NCI-H524 treated with DMSO at 0.1 percent for 48 hours (cell line): ENCODE data around the gene MUSK.
"Not testable (repeated sequence)": the region's sequence is repeated elsewhere in the genome, so short reads cannot be mapped to it uniquely, and the experiment has no call there.

Source experiments
- DNase-seq: peaks from one replicate; lab custom pipeline; 2025; lab: John Stamatoyannopoulos, UW

Gene MUSK

DNA sequence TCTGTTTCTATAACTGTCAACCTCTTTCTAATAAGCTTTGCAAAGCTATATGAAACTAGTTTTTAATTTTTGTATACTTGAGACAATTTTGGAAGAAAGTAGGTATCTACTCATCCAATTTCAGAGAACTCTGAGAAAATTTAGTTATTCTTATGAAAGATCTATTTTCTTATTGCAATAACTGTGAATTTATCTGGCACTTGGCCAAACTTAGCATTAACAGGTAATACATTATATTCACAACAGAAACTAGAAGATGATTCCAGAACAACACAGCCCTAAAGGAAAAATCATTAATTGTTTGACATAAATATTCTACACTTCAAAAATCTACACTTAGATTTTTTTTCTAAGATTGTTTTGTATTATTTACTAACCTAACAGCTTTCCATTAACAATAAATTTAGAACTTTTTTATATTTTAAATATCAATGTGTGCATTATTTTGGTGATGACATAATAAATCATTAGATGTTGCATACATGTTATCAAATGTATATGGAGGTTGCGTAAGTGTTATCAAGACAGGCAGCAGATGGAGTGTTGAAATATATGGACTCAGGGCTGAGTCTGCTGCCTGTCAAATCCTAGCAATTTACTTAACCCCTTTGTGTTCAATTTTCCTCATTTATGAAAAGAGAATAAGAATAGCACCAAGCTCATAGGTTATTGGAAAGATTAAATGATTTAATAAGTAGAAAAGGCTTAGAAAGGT, 141.8 kb downstream of the MUSK start:
- DNase-seq = no peak

DNA sequence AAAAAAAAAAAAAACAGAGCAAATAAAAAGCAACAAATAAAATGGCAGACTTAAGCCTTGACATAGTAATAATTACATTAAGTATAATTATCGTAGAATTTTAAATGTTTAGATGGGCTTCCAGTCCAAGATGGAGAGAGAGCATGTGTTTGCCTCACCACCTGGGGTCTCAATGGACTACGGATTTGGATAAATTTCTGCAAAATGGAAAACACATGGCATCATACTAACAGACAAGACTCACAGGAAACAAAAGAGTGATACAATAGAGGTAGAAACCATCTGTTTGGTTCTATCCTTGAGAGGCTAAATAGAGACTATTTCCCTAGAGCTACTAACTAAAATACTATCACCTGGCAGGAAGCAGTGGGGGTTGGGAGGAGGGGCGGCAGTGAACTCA, 144.3 kb downstream of the MUSK start:
- DNase-seq = no peak

DNA sequence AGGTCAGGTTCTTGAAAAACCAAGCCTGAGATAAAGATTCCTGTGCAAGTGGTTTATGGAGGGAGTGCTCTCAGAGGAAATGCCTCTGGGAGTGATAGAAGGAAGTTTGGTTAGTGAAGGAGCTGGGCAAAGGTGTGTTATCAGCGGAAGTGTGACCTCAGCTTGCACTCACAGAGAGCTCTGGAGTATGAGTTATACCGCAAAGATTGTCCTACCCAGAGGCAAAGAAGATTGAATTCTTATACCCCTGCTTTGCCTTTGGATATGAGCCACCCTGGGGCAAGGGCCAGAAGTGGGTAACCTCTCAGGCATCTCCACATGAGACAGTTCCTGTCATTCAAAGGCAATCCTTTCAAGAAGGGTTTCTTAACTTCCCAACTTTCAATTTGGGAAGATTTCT, 145.6 kb downstream of the MUSK start:
- no peak for DNase-seq

DNA sequence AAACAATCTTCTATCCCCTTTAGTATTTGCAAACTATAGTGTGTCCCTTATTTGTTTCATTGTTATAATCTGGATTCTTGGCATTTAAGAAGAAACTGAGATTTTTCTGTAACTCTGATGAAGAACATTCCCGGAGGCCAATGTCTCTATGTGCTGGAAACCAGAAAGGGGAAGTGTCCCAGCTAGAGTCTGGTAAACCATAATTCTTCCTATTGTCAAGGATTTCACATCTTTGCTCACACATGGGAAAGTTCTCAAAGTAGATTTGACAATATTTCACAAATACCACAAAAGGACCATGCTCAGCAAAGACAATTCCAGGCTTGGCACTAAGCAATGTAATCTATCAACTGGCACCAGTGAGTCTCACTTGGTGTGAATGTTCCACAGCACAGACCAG, 146.8 kb downstream of the MUSK start:
- DNase-seq = no peak

DNA sequence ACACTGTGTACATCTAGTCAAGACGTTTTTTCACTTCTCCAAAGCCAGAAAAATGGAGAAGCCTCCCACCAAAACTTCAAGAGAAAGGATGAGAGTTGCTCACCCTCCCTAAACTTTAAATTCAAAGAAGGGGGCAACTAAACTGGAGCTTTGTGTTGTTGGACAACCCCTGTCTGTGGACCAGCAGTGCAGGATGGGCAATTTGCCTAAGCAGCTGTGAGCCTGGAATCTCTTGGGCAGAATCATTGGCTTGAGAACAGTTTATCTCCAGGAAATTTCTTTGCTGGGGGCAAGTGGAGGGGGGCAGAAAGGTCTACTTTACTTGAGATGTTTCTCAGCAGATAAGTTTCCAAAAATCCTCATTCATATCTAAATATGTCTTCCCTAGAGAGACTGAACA, 151.8 kb downstream of the MUSK start:
- no peak for DNase-seq

DNA sequence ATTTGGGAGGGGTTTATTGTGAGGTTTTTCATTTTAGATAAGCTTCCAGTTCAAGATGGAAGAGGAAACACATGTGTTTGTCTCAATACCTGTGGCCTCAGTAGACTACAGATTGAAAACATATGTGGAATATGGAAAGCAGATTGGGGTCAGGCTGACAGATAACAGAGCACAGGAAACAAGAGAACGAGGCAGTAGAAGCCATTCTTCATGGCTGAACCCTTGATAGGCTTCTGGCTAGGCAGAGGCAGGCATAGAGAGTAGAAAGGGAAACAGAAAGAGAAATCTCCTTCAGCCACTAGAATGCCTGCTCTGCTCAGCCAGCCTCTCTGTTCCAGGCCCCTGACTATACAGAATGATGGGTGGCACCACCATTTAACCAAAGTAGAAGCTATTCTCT, 152.5 kb downstream of the MUSK start:
- no peak for DNase-seq

DNA sequence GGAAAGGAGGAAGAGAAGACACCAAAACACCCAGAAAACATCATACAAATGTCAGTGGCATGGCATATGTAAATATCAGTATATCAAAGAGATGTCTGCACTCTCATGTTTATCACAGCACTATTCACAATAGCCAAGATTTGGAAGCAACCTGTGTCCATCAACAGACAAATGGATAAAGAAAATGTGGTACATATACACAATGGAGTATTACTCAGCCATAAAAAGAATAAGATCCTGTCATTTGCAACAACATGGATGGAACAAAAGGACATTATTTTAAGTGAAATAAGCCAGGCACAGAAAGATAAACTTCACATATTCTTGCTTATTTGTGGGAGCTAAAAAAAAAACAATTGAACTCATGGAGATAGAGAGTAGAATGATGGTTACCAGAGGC, 156.5 kb downstream of the MUSK start:
- DNase-seq = not testable (repeated sequence)

DNA sequence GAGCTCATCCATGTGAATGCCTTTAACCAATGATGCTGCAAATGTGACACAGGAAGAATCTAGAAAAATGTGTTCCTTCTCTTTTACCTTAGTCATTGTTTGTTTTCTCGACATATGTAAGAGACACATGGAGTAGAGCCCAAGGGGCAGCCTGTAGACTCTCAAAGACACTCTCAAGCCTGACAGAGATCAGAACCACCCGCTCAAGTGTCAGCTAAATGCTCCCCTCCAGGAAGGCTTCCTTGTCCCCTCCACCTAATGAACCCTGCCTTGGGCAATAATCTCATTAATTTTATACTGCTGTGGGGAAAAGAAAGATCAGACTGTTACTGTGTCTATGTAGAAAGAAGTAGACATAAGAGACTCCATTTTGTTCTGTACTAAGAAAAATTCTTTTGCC, 157.4 kb downstream of the MUSK start:
- no peak for DNase-seq

DNA sequence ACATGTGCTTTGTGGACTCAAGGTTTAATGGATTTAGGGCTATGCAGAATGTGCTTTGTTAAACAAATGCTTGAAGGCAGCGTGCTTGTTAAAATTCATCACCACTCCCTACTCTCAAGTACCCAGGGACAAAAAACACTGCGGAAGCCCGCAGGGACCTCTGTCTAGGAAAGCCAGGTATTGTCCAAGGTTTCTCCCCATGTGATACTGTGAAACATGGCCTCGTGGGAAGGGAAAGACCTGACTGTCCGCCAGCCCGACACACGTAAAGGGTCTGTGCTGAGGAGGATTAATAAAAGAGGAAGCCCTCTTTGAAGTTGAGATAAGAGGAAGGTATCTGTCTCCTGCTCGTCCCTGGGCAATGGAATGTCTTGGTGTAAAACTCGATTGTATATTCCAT, 157.8 kb downstream of the MUSK start:
- DNase-seq = not testable (repeated sequence)

DNA sequence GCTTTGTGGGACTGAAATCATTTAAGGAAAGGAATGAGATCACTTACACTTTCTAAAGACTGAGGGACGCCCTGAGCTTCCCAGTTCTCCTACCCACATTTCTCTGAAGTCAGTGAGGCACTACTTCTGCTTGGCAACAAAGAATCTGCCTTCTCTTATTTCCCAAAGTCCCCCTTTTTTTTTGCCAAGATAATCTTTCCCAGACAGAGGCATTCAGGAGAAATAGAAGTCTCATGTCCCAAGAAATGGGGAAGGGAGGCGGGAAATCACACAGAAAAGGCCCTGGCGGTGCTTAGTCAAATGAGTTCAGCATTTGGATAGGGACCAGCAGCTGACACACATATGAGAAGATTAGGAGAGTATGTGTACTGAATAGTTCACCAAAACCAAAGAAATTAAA, 159.7 kb downstream of the MUSK start:
- DNase-seq = no peak

DNA sequence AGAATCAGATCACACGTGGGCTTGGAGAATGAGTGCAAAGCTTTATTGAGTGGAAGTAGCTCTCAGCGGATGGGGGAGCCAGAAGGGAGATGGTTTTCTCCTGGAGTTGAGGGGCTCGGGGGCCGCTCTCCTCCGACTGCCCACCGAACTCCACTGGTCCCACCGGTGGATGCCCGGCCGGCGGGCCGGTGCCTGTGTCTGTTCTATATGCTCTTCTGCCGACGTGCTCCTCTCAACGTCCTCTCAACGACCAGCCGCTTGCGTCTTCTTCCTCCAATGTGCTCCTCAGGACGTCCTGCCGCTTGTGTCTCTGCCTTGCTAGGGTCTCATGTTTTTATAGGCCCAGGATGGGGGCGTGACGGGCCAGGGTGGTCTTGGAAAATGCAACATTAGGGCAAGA, 161.9 kb downstream of the MUSK start:
- DNase-seq = no peak

DNA sequence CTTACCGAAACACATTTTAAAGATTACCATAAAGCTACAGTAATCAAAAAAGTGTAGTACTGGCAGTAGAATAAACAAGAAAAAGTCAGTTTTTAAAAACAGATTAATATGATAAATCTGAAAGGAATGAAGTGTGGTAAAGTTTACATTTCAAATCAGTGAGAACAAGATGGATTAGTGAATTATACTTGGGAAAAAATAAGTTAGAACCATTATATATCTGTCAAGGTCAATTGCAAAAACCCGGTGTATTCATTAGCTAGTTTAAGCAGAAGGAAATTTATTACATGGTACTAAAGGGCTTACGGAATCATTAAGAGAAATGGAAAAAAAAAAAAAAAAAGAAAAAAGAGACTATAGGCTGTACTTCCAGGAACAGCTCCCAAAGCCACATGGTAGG, 164.3 kb downstream of the MUSK start:
- DNase-seq = no peak

DNA sequence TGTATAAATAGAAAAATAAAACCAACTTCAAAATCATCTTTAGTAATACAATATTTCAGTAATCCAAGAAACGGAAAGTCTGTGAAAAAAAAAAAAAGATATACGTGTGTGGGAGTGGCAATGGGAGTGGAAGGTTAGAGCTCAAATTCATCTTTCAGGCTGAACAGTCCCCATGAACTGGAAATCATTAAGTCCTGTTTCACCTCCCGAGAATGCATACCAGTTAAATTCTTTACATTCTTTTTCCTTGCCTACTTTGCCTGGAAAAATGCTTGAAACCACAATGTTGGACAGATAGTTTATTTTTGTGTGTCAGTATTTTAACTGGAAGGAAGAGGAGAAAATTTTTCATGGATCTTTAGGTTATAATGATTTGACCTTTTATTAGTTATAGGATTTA, 166.8 kb downstream of the MUSK start:
- DNase-seq = no peak

DNA sequence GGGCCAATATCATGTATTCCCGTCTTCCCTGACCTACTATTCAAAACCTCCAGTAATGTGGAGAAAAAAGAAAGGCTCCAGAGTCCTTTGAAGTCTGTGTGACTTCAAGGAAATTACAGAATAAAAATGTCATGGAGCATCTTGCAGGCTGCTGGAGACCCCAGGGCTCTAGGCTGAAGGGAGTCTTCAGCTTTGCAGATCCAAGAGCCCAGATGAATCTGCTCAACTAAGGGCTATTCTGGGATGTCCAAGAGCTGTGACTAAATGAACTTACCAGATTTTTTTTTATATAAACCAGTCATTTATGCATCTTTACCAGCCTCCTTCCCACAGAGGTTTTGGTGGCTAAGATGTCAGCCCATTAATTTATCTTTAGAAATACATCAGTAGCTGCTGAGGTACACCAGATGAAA, 167.3 kb downstream of the MUSK start:
- no peak for DNase-seq

DNA sequence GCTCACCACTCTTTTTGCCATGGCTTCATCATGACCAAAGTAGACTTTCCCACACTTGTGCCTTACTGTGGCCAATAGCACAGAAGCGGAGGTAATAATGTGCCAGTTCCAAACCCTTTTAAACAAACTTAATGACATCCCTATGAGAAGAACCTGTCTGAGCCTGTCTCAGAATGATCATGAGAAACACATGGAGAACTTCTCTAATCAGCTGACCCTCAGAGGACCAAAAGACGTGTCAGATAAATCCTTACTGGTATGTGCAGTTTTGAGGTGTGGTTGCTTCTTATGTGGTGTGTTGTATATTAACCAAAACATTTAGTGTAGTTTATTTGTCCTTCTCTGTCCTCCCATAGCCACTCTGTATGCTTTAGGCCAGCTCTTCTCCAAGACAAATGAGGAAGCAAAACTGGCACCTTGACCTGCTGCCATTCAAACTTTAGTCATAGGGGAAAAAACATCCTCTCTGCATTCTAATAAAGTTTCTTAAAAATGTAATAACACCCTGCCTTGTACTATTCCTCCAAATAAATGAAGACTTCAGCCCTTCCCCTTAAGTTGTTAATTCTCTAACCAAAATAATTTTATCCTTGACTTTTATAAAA, 168.9 kb downstream of the MUSK start:
- DNase-seq = no peak

DNA sequence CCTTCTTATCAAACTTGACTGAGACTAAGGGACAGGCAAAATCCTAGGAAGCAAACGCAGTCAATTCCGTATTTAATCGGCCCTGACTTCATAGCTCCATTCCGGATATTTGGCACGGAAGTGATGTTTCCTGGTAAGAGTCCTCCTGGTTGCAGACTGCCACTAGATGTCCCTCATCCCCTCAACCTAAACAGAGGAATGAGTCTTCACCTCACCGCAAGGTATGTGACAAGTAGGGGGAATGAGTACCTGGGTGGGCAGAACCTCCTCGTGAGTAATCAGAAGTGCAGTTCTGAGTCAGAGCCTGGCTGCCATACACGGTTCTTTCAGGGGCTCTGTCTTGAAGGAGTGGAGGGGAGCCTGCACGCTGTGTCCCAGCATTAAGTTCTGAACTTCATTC, 173.6 kb downstream of the MUSK start:
- no peak for DNase-seq

DNA sequence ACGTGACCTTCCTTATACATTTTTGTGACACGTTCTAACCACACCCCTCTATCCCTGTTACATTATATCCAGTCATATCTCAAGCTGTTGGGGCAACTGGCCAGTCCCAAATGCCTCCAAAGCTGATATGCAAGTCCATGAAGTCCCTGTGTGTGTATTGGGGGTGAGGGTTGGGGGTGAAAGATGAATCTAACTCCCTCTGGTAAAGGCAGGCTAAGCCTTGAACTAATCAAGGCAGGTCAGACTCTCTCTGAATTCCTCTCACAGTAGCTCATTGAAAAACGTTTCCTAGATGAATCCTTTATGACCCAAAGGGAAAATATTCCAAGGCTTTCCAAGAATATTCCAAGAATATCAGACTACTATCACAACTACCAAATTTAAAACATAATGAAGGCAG, 174.4 kb downstream of the MUSK start:
- no peak for DNase-seq

DNA sequence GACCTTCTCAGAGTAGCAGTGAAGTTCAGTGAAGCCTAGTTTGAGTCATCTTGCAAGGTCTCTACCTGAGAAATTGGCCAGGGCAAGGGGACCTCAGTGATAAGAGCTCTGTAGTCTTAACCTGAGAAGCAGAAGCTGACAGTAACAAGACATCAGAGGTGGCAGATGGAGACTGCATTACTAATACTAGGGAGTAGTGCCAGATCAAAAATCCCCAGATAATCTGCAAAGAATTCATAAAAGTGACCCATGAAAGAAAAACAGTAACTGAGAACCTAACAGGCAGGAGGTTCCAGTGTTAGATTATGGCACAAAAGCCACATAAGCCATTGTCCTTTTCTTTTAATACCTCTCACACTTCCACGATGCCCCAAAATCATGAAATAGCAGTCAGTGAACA, 175.5 kb downstream of the MUSK start:
- no peak for DNase-seq

DNA sequence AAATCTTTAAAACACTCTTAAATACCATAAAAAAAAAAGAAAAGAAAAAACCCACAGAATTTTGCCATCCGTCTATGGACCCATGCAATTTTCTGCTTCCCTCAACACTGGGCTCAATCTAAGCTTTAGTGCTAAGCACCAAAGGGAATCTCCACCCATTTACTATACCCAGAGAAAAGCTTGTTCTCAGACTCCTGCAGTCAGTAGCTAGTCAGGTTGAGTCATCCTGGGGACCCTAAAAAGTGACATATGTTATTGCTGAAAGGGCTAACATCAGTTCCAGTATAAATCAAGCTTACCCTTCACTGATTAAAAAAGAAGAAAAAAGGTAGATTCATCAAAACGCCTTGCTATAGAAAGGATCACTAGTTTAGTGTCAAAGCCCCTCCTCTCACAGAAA, 177.6 kb downstream of the MUSK start:
- no peak for DNase-seq

DNA sequence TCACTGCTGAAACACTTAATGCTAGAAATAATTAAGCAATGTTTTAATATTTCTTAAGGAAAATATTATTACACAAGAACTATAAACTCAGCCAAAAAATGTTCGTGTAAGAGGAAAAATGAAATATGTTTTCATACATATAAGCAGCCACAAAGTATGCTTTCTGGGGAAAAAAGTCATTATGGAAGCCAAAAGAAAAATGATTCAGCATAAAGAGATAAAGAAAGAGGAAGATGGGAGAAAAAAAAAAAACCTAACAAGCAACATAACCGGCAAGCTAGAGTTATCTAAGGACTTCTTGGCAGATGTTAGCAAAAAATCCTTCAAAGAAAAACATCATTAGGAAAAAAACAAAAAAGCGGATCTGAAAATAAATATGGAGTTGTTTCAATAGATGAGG, 179.1 kb downstream of the MUSK start:
- no peak for DNase-seq

DNA sequence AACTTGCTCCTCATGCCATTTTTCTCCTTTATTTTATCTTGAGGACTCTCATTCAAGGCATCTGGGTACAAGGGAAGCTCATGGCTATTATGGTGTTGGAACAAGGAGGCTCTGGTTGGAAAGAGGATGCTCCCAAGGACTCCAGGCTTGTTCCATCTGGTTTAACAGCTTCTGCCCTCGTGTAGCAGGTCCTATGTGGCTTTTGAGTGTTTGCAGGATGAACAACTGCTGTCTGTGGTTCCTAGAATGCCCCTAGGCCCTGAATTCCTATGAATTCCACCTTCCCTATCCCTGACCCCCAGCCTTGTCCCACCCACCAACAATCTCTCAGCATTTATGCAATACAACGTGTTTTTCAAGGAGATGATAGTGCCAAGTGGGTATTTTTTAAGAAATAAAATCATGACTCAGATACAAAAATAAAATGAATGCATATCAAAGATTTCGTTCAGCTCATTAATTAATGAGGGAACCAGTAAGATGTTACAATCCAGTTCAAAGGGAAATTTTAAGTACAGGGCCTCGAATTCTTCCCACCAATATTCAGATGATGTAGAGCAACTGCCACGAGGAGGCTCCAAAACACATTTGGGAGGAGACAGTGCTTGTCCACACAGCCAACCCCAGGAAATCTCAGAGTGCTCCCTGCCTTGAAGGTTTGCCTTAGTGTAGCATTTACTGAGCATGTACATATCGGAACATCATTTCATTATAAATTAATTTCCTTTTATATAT, 182.0 kb downstream of the MUSK start:
- no peak for DNase-seq
